CD1c-positive myeloid dendritic cell (primary cell): ENCODE results near the gene CNGA3.

Experiments
- DNase-seq: peaks from one replicate; pipeline ENCODE4 v3.0.0-alpha.2; 2016; ENCODE audit errors: extremely low spot score

The CNGA3 gene

DNA sequence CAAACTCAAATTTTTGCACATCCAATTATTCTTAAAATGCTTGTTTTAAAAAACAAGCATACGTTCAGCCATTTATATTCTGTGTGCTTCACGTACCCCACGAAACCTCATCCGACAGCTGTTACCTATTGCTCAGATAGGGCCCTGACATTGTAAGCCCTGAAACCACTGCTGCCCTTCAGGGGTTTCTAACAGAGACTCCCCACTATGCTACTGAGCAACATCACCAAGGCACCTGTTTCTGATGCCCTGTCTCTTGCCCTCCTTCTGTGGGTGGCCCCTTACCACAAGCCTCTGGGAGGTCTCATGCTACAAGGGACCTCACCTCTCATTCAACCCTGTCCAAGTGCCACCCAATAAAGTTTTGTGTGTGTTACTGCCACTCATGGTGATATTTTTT is 18.5 kb upstream of the CNGA3 start:
- no peak for DNase-seq

DNA sequence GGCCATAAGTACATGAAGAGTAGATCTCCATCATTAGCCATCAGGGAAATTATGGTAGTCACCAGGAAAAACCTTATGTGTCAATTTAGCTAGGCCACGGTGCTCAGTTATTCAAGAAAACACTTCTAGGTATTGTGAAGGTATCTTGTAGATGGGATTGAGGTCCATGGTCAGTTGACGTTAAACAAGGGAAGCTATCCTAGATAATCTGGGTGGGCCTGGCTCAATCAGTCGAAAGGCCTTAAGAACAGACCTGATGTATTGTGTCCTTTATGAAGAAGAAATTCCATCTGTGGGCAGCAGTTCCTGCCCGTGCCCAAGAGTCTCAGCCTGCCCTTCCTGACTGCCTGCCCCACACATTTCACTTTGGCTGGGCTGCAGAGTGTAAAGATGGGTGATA is 16.7 kb upstream of the CNGA3 start:
- DNase-seq: no peak

DNA sequence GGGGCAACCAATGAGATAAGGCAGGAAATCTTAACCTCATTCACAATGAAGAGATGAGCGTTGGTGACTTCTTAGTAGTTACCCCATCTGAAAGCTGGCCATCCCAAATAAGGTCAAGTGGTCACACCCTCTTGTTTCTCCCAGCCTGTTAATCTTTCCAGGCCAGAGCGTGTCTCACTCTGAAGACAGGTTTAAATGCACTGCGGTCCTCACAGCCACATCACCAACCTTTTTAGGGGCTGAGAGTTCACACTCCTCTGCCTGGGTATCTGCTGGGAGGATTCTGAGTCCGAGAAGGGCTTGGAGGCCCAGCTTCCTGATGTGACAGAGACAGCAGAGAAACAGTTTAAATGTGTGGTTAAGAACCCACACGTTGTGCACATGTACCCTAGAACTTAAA is 13.3 kb upstream of the CNGA3 start:
- DNase-seq: no peak

DNA sequence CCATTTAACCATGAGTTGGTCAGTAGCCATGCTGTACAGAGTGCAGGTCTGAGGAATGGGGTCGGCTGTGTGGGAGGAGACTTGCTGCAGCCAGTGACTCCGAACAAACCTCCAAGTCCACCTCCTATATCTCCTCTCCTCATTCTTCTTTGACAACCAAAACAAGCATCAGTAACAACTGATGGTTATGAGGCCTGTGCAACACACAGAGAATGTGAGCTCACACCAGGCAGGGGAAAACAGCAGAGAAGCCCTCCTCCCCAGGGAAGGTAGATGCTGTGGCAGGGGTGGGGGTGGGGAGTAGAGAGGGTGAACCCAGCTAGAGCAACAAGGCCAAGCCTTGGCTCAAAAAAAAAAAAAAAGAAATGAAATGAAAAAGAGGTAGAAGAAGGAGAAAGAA is 12.3 kb upstream of the CNGA3 start:
- DNase-seq: no peak

DNA sequence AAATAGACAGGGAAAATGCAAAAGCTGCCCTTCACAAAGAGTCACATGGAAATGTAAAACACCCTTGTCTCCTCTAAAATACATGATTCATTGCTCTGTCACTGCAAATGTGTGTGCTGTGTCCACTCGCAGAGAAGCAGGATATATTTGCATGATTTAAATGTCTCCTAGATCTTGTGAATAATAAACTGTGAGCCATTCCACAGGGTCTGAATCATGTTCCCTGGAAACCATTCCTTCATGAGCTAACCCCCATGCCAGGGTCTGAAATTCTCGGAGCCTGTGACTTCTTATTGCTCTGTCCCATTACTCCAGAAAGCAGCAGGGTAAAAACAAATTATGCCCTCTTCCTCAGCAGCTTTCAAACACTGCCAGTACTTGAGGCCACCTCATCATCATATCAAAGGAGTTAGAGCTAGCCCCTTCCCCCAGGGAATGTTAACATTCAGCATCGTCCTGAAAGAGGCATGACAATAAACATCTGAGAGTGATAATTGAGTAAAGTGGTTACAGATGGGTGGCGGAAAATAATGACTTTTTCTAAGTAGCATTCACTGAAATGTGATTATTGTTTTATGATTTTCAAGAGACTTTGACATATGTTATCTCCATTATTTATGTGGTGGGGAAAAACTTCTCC is 11.7 kb upstream of the CNGA3 start:
- no peak for DNase-seq

DNA sequence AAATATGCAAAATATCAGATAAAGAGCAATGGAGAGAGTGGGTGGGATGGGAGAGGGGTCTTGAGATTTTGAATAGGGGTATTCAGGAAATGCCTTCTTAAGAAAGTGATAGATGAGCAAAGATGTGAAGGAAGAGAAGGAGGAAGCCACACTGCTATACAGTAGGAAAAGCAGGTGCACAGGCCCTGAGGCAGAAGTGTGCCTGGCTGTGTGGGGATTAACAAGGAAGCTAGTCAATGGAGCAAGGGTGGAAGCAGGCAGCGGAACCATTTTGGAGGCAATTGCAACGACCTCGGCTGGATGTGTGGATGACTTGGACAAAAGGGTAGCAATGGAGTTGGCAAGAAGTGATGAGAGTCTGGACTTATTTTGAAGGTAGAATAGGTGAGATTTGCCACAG is 11.0 kb upstream of the CNGA3 start:
- no peak for DNase-seq

DNA sequence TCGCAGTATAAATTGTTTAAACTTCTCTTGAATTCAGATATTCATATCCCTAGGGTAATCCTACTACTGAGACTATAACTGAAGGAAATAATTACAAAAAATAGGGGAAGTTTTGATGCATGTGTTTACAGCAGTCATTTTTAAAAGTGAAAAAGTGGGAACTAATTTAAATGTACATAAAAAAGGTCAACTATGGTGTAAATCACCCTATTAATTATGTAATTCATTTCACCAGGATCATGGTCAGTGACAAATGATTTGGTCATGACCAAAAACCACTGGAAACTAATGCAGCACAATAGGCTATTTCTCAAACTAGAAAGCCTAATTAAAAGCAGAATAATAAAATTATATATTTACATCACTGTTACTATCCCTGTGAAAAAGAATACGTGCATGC is 5.0 kb upstream of the CNGA3 start:
- peak; percentile 27 for DNase-seq

DNA sequence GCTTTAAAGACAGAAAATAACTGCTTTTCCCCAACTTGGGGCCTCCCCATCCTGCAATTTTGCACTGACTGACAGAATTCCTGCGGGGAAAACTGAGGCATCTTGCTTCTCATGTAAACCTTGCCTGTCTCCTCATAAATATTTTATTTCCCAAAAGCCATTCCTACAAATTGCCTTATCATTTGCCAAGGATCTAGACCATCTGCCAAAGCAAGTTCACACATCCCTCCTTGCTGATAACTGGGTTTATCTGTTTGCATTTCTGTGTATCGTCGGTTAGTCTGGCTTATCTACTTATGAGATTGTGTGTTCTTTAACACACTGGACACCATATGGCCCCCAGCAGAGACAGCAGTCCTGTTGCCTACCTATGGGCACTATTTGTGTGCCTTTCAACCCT is 3.0 kb upstream of the CNGA3 start:
- no peak for DNase-seq

DNA sequence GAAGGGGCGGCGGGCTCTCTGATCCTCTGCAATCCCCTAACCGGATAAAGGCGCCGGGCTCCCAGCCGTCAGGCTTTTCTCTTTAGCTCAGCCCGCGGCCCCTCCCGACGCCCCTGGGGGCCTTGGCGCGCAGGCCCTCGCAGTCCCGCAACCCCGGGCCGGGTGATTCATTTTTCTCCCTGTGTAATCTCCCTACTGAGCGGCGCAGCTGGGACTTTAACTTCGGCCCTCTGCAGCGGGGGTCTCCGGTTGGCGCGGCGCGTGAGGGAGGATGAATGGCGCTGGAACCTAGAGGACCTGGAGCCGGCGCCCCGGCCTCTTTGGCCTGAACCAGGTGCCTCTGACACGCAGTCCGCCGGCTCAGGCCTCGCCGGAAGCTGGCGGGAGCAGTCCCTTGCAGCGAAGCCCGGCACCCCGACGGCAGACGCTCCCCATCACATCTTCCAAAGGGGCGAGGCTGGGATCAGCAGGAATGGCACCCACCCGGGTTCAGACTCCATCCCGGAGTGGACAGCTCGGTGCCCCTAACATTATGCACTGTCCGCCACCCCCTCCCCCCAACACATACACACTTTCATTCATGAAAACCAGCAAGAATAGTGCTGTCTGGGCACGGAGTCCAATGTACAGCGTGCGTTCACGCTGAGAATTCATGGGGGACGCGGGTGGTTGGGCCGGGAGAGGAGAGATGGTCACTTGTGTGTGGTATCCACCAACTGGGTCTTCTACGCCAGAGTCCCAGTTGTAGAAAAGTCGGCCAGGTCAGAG is 1.2 kb downstream of the CNGA3 start:
- DNase-seq: no peak

DNA sequence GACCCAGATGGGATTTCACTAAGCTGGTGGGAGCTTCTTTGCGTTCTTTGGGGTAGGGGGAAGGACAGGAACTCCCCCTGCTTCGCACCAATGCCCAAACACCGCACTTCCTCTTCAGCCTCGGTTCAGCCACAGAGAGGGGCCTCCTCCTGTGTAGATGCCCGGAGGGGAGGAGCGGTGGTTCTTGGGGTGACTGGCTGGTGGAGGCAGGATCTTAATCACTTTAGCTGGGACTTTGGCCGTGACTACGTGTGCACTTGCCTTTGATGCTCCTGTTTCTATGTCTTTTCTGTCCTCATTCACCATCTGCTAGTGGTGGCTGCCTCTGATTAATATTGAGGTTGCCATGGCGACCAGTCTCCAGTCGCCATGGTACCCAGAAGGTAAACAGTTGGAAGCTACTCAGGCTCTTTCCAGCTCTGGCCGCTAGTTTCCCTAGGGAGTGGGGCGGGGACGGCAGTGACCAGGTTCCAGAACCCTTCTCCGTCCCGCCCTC is 1.9 kb downstream of the CNGA3 start:
- DNase-seq: no peak

DNA sequence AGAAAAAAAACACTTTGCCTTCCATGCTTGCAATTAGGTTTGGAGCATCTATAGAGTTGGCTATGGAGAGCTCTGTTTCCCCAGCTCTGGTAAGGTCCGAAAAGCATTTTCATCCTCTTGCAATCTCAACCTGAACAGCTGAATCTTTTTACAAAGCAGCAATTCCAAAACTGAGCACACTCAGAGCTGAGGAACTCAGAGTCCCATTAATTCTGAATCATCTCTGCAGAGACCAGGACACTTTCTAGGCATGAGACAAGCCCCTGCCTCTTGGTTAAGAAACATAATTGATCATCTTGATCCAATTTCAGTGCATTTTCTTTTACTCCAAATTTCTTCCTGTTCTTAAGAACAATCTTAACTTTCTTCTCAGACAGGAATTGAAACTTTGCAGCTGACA is 4.2 kb downstream of the CNGA3 start:
- DNase-seq: no peak

DNA sequence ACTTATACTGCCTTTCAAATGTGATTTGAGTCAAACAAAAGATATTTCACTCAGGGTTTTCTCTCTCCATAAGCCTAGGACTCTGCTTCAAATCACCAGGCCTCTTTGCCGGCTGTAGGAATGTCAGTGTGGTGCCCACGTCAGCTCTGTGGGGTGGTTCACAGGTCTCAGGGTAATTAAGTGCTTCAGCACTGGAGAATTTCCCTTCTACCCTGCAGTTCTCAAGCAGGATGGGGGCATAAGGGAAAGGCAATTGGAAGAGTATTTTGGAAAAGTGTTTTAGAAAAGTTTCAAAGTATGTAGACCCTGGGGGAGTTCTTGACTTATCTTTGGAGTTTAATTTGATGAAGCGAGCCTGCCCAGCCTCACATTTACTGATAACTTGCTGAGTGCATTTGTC is 9.6 kb downstream of the CNGA3 start:
- DNase-seq: no peak

DNA sequence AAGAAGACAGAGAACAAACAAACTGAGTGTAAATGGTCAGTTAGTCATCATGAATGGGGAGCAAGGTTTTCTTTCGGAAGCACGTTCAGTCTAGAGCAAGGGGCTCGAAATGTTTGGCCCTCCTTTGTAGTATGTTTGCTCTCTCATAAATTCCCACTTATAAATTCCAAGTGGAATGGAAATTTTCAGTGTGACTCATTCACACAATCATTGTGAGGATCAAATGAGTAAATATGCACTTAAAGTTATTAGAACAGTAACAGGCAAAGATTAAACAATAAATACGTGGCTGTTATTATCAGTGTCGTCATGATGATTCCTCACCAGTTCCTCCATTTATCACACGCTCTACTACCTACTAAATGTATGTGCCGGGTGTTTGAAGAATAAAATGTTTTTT is 10.5 kb downstream of the CNGA3 start:
- no peak for DNase-seq

DNA sequence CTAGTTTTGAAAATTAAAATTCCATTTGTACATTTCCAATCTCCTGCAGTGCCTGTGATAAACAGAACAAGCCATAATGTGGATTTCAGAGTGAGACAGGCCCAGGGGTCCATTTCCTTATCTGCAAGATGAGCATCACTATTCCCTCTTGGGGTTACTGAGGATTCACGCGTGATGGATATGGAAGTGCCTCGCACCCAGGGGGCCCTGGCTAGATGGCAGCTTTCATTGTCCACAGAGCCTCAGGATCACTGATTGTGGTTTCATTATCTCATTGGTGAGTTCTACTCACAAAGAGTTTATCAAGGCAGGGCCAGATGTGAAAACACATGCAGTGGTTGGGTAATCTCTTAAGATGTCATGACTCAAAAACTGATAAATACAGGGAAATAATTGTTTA is 11.6 kb downstream of the CNGA3 start:
- DNase-seq: no peak

DNA sequence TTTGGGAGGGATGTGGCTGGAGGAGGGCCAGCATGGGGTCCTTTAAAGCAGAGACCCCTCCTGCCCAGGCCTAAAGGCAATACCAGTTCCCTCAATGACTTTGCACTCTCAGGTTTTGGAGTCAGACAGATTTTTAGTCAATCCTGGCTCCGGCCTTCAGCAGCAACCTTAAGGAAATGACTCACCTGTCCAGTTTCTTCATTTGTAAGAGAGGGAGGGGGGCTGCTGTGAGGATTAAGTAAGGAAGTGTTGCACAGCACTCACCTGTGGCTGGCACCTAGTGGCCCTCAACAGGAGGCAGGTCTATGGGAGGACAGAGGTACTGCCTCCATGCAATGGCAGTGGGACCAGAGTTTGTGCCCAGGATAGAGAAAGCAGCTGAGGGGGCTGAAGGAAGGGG is 13.7 kb downstream of the CNGA3 start:
- DNase-seq: no peak

DNA sequence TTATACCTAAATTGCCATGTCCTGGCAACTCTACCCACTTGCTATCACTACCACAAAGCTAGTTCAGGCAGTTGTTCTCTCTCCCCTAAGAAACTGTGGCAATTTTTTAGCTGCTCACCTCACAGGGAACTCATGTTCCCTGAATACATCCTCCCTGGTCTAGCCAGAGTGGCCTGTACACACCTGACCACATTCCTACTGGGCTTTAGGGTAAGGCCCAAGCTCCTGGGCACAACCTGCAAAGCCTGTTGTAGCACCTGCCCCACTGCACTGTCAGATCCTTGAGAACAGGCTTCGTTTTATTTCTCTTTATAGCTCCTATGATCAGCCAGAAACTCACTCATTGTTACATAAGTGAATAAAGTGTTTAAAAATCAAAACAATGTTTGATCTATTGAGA is 21.5 kb downstream of the CNGA3 start:
- no peak for DNase-seq

DNA sequence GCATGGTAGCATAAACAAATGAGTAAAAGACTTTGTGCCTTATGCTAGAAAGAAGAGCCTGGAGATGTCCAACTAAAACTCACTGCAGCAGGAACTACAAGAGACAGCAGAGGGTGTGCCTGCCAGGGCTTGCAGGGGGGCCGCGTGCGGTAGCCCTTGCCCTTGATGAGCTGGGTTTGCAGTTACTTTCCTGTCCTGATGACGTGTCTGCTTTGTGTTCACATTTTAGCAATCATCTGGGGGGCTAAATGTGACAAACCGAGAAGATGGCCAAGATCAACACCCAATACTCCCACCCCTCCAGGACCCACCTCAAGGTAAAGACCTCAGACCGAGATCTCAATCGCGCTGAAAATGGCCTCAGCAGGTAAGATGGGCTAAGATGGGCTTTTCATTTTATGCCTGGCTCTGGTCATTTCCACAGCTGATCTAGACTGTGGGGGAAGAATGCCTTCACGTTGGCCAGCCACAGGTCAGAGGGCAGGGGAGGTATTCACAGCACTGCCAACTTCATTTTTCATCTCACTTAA is 23.5 kb downstream of the CNGA3 start:
- DNase-seq: no peak

DNA sequence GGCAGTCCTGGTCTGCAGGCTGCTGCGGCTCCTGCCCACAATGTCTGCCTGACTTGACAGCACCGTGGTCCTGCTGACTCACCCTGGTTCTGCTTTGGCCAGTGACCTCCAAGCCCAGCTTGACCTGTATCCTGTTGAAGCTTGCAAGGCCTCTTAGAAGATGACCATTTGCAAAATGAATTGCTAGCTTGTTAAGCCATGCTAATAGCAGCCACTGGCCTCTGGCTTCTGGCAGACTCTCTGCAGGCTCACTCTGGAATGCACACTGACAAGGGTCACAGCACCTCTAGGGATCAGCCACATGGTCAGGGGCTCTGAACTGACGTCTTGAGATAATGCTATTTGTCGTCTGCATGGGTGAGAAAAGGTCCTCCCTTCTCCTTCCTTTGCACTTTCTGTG is 25.9 kb downstream of the CNGA3 start:
- no peak for DNase-seq

DNA sequence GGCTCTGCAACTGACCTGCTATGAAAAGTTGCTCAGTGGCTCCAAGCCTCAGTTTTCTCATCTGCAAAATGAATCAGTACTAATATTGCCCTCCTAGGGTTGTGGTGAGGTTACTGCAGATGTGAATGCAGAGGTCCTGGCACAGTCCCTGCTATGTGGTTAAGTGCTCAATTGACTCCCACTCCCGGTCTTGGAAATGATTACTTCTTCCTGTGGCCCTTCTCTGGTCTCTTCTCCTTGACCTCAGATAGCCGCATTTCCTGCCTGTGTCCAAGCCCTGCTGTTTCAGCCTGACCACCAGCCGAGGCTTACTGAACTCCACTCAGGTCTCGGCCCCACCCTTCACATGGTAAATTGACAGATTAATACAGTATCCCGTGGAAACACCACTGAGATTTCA is 26.3 kb downstream of the CNGA3 start:
- no peak for DNase-seq

DNA sequence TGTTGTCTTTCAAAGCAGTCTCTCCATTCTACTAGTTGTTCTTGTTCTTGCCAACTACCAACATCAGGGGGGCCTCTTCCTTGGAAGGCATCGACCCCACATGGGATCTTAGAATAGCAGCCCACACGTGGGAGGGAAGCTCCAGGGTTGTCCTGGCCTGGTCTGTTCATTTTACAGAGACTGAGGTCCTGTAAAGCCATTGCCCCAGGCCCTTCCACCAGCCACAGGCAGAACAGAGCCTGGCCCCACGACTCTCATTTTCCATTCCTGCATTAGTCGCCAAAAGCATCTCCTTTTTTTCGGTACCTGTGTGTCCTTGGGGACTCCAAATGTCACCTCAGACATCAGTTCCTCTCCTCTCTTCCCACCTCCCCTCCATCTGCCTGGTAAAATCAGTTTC is 28.0 kb downstream of the CNGA3 start:
- DNase-seq: no peak

DNA sequence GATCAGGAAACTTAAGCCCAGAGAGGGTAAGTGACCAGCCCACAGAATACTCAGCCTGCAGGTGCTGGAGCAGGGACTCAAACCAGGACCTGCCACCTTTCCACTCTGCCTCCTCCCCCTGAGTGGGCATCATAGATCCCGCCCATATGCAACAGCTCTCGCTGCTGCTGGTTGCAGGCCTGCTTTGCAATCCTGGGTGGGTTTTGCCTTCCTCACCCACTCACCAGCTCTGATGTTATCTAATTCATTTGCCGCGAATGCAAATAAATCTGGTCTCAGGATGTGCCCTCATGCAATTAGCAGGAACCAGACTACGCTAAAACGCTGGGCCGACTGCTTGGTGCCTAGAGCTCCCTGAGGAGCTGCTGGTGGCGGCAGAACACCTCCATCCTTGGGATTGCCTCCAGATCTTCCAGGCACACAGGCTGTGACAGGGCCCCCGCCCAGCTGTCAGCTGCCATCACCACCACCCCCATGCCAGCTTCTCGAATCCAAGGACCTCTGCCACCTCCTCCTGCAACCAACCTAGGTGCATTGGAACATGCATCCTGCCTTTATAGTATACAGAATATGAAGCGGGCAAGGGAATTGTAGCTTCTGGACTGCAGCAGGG is 28.8 kb downstream of the CNGA3 start:
- DNase-seq: no peak

DNA sequence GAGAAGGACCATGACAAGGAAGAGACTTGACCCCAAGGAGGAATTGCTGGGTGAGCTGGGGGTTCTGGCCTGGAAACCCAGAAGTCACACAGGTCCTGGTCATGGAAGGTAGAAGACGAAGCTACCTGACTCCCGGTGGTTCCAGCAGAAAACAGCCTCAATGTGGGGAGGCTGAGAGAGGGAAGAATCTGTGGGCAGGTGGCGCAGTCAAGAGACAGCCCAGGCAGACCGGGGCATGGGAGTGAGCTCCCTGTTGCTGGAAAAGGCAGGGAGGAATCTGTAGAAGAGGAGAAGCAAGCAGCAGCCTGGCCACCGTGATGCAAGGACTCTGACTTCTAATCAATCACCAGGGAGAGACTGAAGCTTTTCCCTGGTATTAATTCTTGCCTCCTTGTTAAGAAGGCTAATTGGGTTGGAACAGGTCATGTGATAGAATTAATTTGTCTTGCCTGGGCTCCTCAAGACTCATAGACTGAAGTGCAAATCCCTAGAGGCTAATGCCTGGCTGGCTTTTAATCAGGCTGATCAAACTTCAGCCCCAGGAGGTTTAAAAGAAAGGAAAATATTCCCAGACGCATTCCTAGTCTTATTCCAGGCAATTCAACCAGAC is 30.1 kb downstream of the CNGA3 start:
- no peak for DNase-seq

DNA sequence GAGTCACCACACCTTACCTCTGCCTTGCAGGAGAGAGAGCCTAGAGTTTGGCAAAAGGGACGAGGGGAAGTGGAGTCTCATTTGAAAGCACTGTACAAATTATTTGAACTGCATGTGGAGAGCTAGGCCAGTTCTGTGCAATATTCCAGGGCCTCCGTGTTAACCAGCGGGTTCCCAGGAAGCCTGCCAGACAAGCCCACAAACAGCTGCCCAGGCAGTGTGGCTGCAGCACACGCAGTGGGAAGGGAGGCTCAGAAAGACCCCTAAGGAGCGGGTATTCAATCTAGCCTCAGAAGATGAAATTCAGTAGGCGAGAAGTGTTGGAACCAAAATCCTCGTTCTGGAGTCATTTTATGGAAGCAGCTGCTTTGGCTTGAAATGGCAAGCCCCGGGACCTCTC is 30.7 kb downstream of the CNGA3 start:
- no peak for DNase-seq
